Measurements from ENCODE around the gene SLC4A2. TPM values are rescaled to one million over a fixed set of nuclear protein-coding genes. Genes with fewer than 3 reads are reported as not detected.
A peak's percentile ranks its signal among the peaks of the same experiment; 100 is the strongest.

SLC4A2 gene
- total RNA-seq, 4 donors from 2014 or later, result 48.5 to 109 (median 69.0) TPM

DNA sequence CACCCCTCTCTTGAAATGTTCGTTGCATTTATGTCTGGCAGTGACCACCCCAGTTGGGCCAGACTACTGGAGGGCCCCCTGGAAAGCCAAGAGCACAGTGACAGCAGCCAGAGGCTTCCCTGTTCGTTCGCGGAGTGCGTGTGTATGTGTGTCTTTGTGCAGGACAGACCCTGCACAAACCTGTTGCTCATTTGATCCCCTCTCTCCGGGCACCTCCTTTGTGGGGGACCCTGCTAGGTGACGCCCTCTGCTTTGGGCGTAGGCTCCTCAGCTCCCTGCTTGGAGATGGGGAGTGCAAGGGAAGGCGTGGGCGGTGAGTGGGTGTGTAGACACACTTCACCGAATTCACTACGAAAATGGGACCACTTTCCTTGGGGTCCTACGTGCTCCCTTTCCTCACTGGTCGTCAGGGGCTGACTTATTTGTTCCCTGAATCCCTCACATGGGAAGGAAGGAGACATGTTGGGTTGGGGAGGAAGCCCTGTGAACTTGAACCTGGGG lies 65.6 kb downstream of the SLC4A2 start:
- Histone ChIP-seq H3K27ac (no peak overlapping the region), H3K4me3 (replicated peaks in 1 of 3) (no peak overlapping the region), H3K36me3 (peaks cover 32 to 55% of the 10 kb centered on the region in 2 donors), H3K9me3 (no peaks in the 10 kb centered on the region), H3K4me1 (peaks cover 16% of the 10 kb centered on the region in 2 donors), H3K27me3 (no peaks in the 10 kb centered on the region)
- intact Hi-C loops (cut with DNase I), result loop anchor here (5.0 kb wide), 1 partner anchor 182 kb away; no protein-coding TSS in a partner anchor
- TF ChIP-seq, protein P1, sequence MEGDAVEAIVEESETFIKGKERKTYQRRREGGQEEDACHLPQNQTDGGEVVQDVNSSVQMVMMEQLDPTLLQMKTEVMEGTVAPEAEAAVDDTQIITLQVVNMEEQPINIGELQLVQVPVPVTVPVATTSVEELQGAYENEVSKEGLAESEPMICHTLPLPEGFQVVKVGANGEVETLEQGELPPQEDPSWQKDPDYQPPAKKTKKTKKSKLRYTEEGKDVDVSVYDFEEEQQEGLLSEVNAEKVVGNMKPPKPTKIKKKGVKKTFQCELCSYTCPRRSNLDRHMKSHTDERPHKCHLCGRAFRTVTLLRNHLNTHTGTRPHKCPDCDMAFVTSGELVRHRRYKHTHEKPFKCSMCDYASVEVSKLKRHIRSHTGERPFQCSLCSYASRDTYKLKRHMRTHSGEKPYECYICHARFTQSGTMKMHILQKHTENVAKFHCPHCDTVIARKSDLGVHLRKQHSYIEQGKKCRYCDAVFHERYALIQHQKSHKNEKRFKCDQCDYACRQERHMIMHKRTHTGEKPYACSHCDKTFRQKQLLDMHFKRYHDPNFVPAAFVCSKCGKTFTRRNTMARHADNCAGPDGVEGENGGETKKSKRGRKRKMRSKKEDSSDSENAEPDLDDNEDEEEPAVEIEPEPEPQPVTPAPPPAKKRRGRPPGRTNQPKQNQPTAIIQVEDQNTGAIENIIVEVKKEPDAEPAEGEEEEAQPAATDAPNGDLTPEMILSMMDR (IDR thresholded peaks at IDR 0.05), result no peak
- TF ChIP-seq POLR2A (IDR thresholded peaks at IDR 0.05), result no peak
- no peak for DNase-seq
- 89 to 94% methylated on average over 14 of the region's 14 CpGs for WGBS, 2 donors

DNA sequence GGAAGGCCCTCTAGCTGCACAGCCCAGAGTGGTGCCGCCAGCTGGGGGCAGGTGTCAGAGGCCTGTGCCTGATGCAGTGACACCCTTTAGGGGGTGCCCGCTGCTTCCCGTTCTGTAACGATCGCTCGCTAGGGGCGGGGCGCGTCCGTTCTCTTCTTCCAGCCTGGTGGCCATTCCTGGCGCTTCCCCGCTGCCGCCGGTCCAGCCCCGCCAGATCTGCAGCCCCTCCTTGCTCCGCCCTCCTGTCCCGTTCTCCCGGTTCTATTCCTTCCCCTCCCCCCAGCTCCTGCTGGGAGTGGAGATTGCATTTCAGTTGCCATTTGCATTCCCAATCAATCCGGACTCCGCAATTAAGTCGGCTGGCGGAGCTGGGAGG lies 66.1 kb downstream of the SLC4A2 start:
- H3K36me3 ChIP-seq, result peaks cover 32 to 54% of the 10 kb centered on the region in 2 donors
- DNase-seq, result peak; percentile 15 to 25
- H3K4me3 ChIP-seq (replicated peaks in 1 of 3), result peak overlapping the region in 2 of 3 donors; percentile 9 to 10
- H3K9me3 ChIP-seq, result no peaks in the 10 kb centered on the region
- no peaks in the 10 kb centered on the region for H3K27me3 ChIP-seq
- H3K4me1 ChIP-seq, result peaks cover 16% of the 10 kb centered on the region in 2 donors
- TF ChIP-seq, protein P1 (IDR thresholded peaks at IDR 0.05), result no peak
- no peak for TF ChIP-seq POLR2A (IDR thresholded peaks at IDR 0.05)
- no peak overlapping the region for H3K27ac ChIP-seq
- 40 to 44% methylated on average over 19 to 21 of the region's 22 CpGs for WGBS, 2 donors
- intact Hi-C loops (cut with DNase I), result no loop called here

DNA sequence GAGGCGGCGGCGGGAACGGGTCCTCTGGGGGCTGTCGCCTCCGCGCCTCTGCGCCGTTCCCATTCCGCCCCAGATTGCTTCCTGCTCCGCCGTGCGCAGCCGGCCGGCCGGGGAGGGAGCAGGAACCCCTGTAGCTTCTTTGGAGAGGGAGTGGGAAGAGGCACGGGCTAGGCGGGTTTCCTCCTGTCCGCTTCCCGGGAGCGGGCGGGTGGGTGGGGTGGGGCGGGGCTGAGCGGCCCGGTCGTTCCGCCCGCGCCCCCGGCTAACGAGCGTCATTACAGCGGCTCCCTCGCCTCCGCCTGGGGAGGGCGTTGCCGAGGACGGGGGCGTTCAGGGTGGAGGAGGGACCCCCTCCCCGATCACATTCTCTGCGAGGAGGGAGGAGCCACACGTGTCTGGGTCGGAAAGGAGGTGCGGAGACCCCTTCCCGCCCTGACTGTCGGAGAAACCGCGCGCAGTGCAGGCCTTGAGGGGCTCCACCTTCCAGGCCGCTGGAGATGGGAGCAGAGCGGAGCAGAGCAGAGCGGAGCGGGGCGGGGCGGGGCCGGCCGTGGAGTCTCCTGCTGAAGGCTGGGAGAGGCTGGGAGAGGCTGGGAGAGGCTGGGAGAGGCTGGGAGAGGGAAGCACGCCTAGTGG lies 66.6 kb downstream of the SLC4A2 start:
- H3K9me3 ChIP-seq, result no peaks in the 10 kb centered on the region
- 33 to 53% methylated on average over 11 to 12 of the region's 58 CpGs for WGBS, 2 donors
- intact Hi-C loops (cut with DNase I), result no loop called here
- no peak overlapping the region for H3K27ac ChIP-seq
- H3K4me3 ChIP-seq (replicated peaks in 1 of 3), result peak overlapping the region in 2 of 3 donors; percentile 9 to 10
- TF ChIP-seq, protein P1 (IDR thresholded peaks at IDR 0.05), result no peak
- TF ChIP-seq POLR2A (IDR thresholded peaks at IDR 0.05), result no peak
- no peaks in the 10 kb centered on the region for H3K27me3 ChIP-seq
- H3K36me3 ChIP-seq, result peaks cover 31 to 54% of the 10 kb centered on the region in 2 donors
- no peak for DNase-seq
- H3K4me1 ChIP-seq, result peaks cover 16% of the 10 kb centered on the region in 2 donors

Other genes with a start within 250 kb of the SLC4A2 start
- under 1 TPM in 2 of 4 donors, not detected in 2; 0.22 to 0.71 TPM for gene AOC1, start 207.1 kb upstream of the SLC4A2 start, total RNA-seq
- gene KCNH2, start 81.3 kb upstream of the SLC4A2 start, total RNA-seq, result under 1 TPM; 0.33 to 0.93 (median 0.63) TPM
- gene NOS3, start 68.6 kb upstream of the SLC4A2 start, total RNA-seq, result 1 to 10 TPM; 5.2 to 8.1 (median 6.3) TPM
- under 1 TPM in 1 of 4 donors, not detected in 3; 0.27 TPM for gene ATG9B, start 35.1 kb upstream of the SLC4A2 start, total RNA-seq
- 10 to 100 TPM; 39.0 to 74.2 (median 60.9) TPM for gene ABCB8, start 31.1 kb upstream of the SLC4A2 start, total RNA-seq
- 1 to 10 TPM in 3 of 4 donors, not detected in 1; 1.2 to 2.6 (median 1.5) TPM for gene ASIC3, start 11.1 kb upstream of the SLC4A2 start, total RNA-seq
- 10 to 100 TPM in 2 of 4 donors, 1 to 10 TPM in 2; 5.3 to 17.4 (median 9.6) TPM for gene CDK5, start 1.7 kb upstream of the SLC4A2 start, total RNA-seq
- 100 to 1,000 TPM in 1 of 4 donors, 10 to 100 TPM in 3; 71.8 to 114 (median 78.8) TPM for gene FASTK, start 21.2 kb downstream of the SLC4A2 start, total RNA-seq
- 10 to 100 TPM; 33.7 to 78.7 (median 44.2) TPM for gene TMUB1, start 23.9 kb downstream of the SLC4A2 start, total RNA-seq
- 10 to 100 TPM; 49.0 to 75.2 (median 66.2) TPM for gene AGAP3, start 26.9 kb downstream of the SLC4A2 start, total RNA-seq
- not detected for gene GBX1, start 108.1 kb downstream of the SLC4A2 start, total RNA-seq
- gene ASB10, start 127.7 kb downstream of the SLC4A2 start, total RNA-seq, result not detected
- not detected for gene H2BK1, start 150.9 kb downstream of the SLC4A2 start, total RNA-seq
- gene ABCF2, start 167.6 kb downstream of the SLC4A2 start, total RNA-seq, result 10 to 100 TPM; 23.8 to 39.4 (median 34.1) TPM
- gene CHPF2, start 172.9 kb downstream of the SLC4A2 start, total RNA-seq, result 10 to 100 TPM; 33.9 to 82.4 (median 58.7) TPM
- 10 to 100 TPM; 42.2 to 56.7 (median 47.2) TPM for gene SMARCD3, start 189.1 kb downstream of the SLC4A2 start, total RNA-seq